Breast epithelium (tissue), 3 donors: Measurements from ENCODE around the gene VPS26A.

Experiments
- POLR2AphosphoS5 ChIP-seq, 3 donors: sonication (generic); formaldehyde crosslinking; IDR thresholded peaks; one replicate each; pipeline ENCODE4 v1.6.1; 2017; ENCODE audit warnings: antibody characterized with exemption in 3 of 3
- TF ChIP-seq, protein P1 (sequence below), 3 donors: fragments of 450-650 bp; IDR thresholded peaks; one replicate each; pipeline ENCODE4 v1.5.1; 2016 to 2017; ENCODE audit warnings: antibody characterized with exemption in 3 of 3, mild to moderate bottlenecking in 3 of 3, moderate library complexity in 3 of 3

DNA sequence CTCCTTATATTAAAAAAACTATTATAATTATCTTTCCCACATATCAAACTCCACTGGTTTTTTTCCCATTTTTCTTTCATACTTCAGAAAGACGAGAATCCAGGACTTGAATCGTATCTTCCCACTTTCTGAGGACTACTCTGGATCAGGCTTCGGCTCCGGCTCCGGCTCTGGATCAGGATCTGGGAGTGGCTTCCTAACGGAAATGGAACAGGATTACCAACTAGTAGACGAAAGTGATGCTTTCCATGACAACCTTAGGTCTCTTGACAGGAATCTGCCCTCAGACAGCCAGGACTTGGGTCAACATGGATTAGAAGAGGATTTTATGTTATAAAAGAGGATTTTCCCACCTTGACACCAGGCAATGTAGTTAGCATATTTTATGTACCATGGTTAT lies 20.2 kb upstream of the VPS26A start:
- TF ChIP-seq, protein P1, sequence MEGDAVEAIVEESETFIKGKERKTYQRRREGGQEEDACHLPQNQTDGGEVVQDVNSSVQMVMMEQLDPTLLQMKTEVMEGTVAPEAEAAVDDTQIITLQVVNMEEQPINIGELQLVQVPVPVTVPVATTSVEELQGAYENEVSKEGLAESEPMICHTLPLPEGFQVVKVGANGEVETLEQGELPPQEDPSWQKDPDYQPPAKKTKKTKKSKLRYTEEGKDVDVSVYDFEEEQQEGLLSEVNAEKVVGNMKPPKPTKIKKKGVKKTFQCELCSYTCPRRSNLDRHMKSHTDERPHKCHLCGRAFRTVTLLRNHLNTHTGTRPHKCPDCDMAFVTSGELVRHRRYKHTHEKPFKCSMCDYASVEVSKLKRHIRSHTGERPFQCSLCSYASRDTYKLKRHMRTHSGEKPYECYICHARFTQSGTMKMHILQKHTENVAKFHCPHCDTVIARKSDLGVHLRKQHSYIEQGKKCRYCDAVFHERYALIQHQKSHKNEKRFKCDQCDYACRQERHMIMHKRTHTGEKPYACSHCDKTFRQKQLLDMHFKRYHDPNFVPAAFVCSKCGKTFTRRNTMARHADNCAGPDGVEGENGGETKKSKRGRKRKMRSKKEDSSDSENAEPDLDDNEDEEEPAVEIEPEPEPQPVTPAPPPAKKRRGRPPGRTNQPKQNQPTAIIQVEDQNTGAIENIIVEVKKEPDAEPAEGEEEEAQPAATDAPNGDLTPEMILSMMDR (IDR thresholded peaks at IDR 0.05), result no peak
- TF ChIP-seq POLR2AphosphoS5 (IDR thresholded peaks at IDR 0.05), result no peak
